SKM-1 treated with dmso at 0.1 percent for 144 hours (cell line): ENCODE measurements around the gene CHD6.
A peak's percentile ranks its signal among the peaks of the same experiment; 100 is the strongest.

ENCODE experiments used
- DNase-seq: peaks from one replicate; lab custom pipeline; 2025; ENCODE audit not compliant: unreplicated experiment; lab: John Stamatoyannopoulos, UW

Gene CHD6

GRCh38 chr20:41508335-41508734 lies 109.8 kb downstream of the CHD6 start:
- DNase-seq: no peak

GRCh38 chr20:41507851-41508250 lies 110.3 kb downstream of the CHD6 start:
- no peak for DNase-seq

GRCh38 chr20:41507436-41507835 lies 110.7 kb downstream of the CHD6 start:
- no peak for DNase-seq

GRCh38 chr20:41506192-41506915 lies 111.8 kb downstream of the CHD6 start:
- DNase-seq: no peak

- no peak for DNase-seq
These were observed 113.0 kb downstream of the CHD6 start for GRCh38 chr20:41505184-41505583.

- DNase-seq: no peak
These were observed 116.8 kb downstream of the CHD6 start for GRCh38 chr20:41501376-41501775.

- DNase-seq: no peak
These were observed 118.0 kb downstream of the CHD6 start for GRCh38 chr20:41499961-41500725.

GRCh38 chr20:41499064-41499463 lies 119.1 kb downstream of the CHD6 start:
- DNase-seq: no peak

- DNase-seq: no peak
These were observed 120.8 kb downstream of the CHD6 start for GRCh38 chr20:41497186-41497895.

GRCh38 chr20:41494451-41494850 lies 123.7 kb downstream of the CHD6 start:
- no peak for DNase-seq

GRCh38 chr20:41483553-41483930 lies 134.6 kb downstream of the CHD6 start:
- DNase-seq: no peak

- no peak for DNase-seq
These were observed 135.3 kb downstream of the CHD6 start for GRCh38 chr20:41482647-41483552.

- DNase-seq: peak; percentile 60
These were observed 138.0 kb downstream of the CHD6 start for GRCh38 chr20:41480054-41480770.

- DNase-seq: no peak
These were observed 139.1 kb downstream of the CHD6 start for GRCh38 chr20:41479113-41479512.

- no peak for DNase-seq
These were observed 140.2 kb downstream of the CHD6 start for GRCh38 chr20:41478026-41478425.

GRCh38 chr20:41476446-41476845 lies 141.7 kb downstream of the CHD6 start:
- no peak for DNase-seq

GRCh38 chr20:41476013-41476441 lies 142.2 kb downstream of the CHD6 start:
- no peak for DNase-seq

- no peak for DNase-seq
These were observed 142.7 kb downstream of the CHD6 start for GRCh38 chr20:41475503-41475902.

GRCh38 chr20:41470362-41471095 lies 147.6 kb downstream of the CHD6 start:
- no peak for DNase-seq

- DNase-seq: no peak
These were observed 148.3 kb downstream of the CHD6 start for GRCh38 chr20:41469868-41470267.
